GM21515 (cell line): ENCODE results near the gene PTPN13.

Source experiments
- ATAC-seq: cut with Tn5 transposase; IDR thresholded peaks from one replicate; pipeline ENCODE4 v1.9.1; 2021; ENCODE audit not compliant: unreplicated experiment

PTPN13 gene

DNA sequence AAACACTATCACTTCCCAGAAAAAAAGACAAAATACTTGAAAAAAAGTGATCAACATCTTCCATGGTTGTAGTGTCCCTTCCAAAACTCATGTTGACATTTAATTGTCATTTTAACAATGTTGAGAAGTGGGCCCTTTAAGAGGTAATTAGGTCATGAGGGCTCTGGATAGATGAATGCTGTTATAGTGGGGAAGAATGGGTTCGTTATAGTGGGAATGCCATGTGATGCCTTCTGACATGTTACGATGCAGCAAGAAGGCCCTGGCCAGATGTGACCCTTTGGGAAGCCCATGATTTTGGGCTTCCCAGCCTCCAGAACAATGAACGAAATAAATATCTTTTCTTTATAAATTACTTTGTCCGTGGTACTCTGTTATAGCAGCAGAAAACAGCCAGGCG is 259.1 kb downstream of the PTPN13 start:
- no peak for ATAC-seq

DNA sequence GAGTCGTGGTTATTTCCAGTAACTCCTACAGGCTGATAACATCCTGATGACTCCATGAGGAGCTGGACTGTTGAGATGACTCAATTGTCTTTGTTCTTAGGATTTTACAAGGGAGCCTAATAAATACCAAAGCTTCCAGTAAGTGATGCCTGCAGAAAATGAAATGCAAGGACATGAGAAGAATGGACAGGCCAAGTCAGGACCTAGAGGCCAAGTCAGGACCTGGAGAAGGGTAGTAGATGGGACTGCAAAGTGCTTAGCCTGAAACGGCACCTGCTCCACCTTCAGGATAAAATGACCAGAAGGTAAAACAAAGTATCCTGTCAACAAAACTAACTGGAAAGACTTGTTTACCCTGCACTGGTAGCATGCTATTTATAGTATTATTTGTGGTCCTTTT is 261.5 kb downstream of the PTPN13 start:
- no peak for ATAC-seq

DNA sequence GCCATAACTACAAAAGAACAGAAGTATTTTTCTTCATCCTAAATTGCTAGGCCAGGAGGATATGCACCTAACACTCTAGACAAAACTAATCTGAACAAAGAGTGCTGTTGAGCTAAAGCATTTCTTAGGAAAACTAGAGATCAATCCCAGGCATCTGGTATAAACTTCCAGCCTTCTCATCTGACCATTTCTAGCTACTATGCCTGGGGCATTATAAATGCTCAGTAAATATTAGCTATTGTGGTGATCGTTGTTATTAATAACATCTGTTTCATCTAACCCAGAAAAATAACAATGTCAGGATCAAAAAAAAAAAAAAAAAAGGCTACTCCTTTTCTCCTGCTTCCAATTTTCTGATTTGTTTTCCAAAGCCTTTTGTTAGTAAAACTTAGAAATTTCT is 262.8 kb downstream of the PTPN13 start:
- ATAC-seq = no peak

DNA sequence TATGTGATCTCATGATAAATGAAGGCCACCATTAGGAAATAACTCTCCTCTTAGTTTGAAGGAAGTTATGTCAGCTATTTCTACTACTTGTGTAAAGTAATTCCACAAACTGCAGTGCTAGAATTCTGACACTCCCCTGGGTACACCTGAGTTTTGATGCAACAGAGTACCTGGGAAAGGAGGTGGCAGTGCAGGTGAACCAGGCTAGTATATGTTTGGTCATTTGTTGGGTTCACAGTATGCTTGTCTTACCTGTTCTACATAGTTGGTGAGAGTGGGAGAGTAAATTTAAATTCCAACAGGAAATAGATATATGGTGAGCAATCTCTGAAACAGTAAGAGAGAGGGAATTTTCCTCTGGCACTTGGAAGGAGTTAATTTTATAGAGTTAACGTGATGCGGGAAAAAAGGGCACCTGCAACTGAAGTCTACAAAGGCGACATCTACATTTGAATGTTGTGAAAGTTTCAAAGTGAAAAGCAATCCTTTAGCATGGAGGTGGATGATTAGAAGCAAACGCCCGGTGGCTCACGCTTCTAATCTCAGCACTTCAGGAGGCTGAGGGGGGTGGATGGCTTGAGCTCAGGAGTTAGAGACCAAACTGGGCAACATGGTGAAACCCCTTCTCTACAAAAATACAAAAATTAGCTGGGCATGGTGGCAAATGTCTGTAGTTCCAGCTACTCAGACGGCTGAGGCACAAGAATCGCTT is 263.4 kb downstream of the PTPN13 start:
- ATAC-seq = no peak
